Measurements from ENCODE around the gene IL10. TPM values are rescaled to one million over a fixed set of nuclear protein-coding genes. Genes with fewer than 3 reads are reported as not detected.

IL10 gene
- total and polyA plus RNA-seq, 5 donors: 0.59 to 5.9 (median 1.0) TPM

DNA sequence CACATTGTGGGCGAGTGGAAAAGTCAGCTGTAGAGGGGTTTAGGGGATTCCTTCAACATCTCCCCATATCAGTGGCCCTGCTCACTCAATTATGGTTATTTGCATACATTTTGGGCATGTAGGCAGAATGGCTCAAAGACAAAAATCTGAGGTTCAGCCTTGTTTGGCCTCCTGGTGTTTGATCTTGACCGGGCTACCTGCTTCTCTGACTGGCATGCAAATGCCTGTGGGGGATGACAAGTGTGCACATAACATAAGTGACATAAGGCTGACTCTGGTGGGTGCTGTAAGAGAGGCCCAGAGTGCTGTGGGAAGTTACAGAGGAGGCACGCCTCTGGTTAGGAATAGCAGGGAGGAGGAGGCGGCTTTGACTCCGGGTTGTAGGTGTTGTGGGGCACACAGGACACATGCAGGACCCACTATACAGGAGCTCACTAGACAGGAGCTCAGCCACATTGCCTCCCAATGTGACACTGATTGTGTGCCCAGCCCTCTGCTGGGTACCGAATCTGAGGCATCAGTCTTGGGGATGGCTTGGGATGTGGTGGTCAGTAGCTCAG lies 31.1 kb downstream of the IL10 start:
- WGBS: 88% methylated on average over 6 of the region's 6 CpGs
- Histone ChIP-seq H3K4me1 (ENCODE audit: control insufficient read depth, insufficient read depth, low read length) (peaks cover 16% of the 10 kb centered on the region), H3K4me3 (ENCODE audit: low read length) (no peak overlapping the region), H3K27ac (ENCODE audit: low read length) (no peak overlapping the region), H3K9me3 (ENCODE audit: control insufficient read depth, low read length) (no peaks in the 10 kb centered on the region), H3K27me3 (ENCODE audit: control insufficient read depth, insufficient read depth) (no peaks in the 10 kb centered on the region)
- intact Hi-C loops (cut with DNase I): no loop called here
- ATAC-seq: no peak
- no peak for DNase-seq

GRCh38 chr1:206739411-206740076 lies 32.8 kb downstream of the IL10 start:
- Histone ChIP-seq H3K27ac (ENCODE audit: low read length) (no peak overlapping the region), H3K9me3 (ENCODE audit: control insufficient read depth, low read length) (no peaks in the 10 kb centered on the region), H3K27me3 (ENCODE audit: control insufficient read depth, insufficient read depth) (no peaks in the 10 kb centered on the region), H3K4me3 (ENCODE audit: low read length) (no peak overlapping the region), H3K4me1 (ENCODE audit: control insufficient read depth, insufficient read depth, low read length) (peaks cover 25% of the 10 kb centered on the region)
- DNase-seq (no peak), ATAC-seq (peak in 1 of 2 donors; percentile 19)
- intact Hi-C loops (cut with DNase I): loop anchor here in 3 of 4 donors (5.0 to 10.0 kb wide), 3 partner anchors 63 to 175 kb away; partner anchors contain the start of gene DYRK3 (in 1 of the 3)
- 35% methylated on average over 5 of the region's 5 CpGs for WGBS

- intact Hi-C loops (cut with DNase I): loop anchor here in 3 of 4 donors (5.0 to 10.0 kb wide), 3 partner anchors 64 to 176 kb away; partner anchors contain the start of gene DYRK3 (in 1 of the 3)
- H3K27ac ChIP-seq (ENCODE audit: low read length): no peak overlapping the region
- no peaks in the 10 kb centered on the region for H3K27me3 ChIP-seq (ENCODE audit: control insufficient read depth, insufficient read depth)
- 56% methylated on average over 3 of the region's 3 CpGs for WGBS
- H3K4me3 ChIP-seq (ENCODE audit: low read length): no peak overlapping the region
- H3K9me3 ChIP-seq (ENCODE audit: control insufficient read depth, low read length): no peaks in the 10 kb centered on the region
- DNase-seq (no peak), ATAC-seq (no peak)
- peaks cover 25% of the 10 kb centered on the region for H3K4me1 ChIP-seq (ENCODE audit: control insufficient read depth, insufficient read depth, low read length)
These were observed 33.6 kb downstream of the IL10 start for GRCh38 chr1:206738370-206739366.

- 17% methylated on average over 3 of the region's 3 CpGs for WGBS
- Histone ChIP-seq H3K4me1 (ENCODE audit: control insufficient read depth, insufficient read depth, low read length) (peaks cover 25% of the 10 kb centered on the region), H3K9me3 (ENCODE audit: control insufficient read depth, low read length) (no peaks in the 10 kb centered on the region), H3K4me3 (ENCODE audit: low read length) (no peak overlapping the region), H3K27me3 (ENCODE audit: control insufficient read depth, insufficient read depth) (no peaks in the 10 kb centered on the region), H3K27ac (ENCODE audit: low read length) (peak overlapping the region; percentile 57)
- ATAC-seq: peak; percentile 34 to 46
- peak in 1 of 3 donors; percentile 61 for DNase-seq
- intact Hi-C loops (cut with DNase I): loop anchor here in 3 of 4 donors (5.0 to 10.0 kb wide), 3 partner anchors 65 to 177 kb away; partner anchors contain the start of gene DYRK3 (in 1 of the 3)
These were observed 34.5 kb downstream of the IL10 start for GRCh38 chr1:206737729-206738201.

- ATAC-seq (peak; percentile 14 to 46), DNase-seq (peak in 1 of 3 donors; percentile 43)
- peaks cover 25% of the 10 kb centered on the region for H3K4me1 ChIP-seq (ENCODE audit: control insufficient read depth, insufficient read depth, low read length)
- intact Hi-C loops (cut with DNase I): loop anchor here in 3 of 4 donors (5.0 to 10.0 kb wide), 3 partner anchors 65 to 178 kb away; partner anchors contain the start of gene DYRK3 (in 1 of the 3)
- 77% methylated on average over 14 of the region's 14 CpGs for WGBS
- H3K27ac ChIP-seq (ENCODE audit: low read length): peak overlapping the region; percentile 57
- H3K9me3 ChIP-seq (ENCODE audit: control insufficient read depth, low read length): no peaks in the 10 kb centered on the region
- no peaks in the 10 kb centered on the region for H3K27me3 ChIP-seq (ENCODE audit: control insufficient read depth, insufficient read depth)
- no peak overlapping the region for H3K4me3 ChIP-seq (ENCODE audit: low read length)
These were observed 35.2 kb downstream of the IL10 start for GRCh38 chr1:206736878-206737728.

- H3K27me3 ChIP-seq (ENCODE audit: control insufficient read depth, insufficient read depth): no peaks in the 10 kb centered on the region
- H3K27ac ChIP-seq (ENCODE audit: low read length): no peak overlapping the region
- H3K4me3 ChIP-seq (ENCODE audit: low read length): no peak overlapping the region
- DNase-seq (peak in 1 of 3 donors; percentile 71), ATAC-seq (no peak)
- peaks cover 25% of the 10 kb centered on the region for H3K4me1 ChIP-seq (ENCODE audit: control insufficient read depth, insufficient read depth, low read length)
- no peaks in the 10 kb centered on the region for H3K9me3 ChIP-seq (ENCODE audit: control insufficient read depth, low read length)
- 54% methylated on average over 5 of the region's 5 CpGs for WGBS
- intact Hi-C loops (cut with DNase I): loop anchor here in 3 of 4 donors (5.0 to 10.0 kb wide), 3 partner anchors 67 to 179 kb away; partner anchors contain the start of gene DYRK3 (in 1 of the 3)
These were observed 36.7 kb downstream of the IL10 start for GRCh38 chr1:206735553-206736031.

DNA sequence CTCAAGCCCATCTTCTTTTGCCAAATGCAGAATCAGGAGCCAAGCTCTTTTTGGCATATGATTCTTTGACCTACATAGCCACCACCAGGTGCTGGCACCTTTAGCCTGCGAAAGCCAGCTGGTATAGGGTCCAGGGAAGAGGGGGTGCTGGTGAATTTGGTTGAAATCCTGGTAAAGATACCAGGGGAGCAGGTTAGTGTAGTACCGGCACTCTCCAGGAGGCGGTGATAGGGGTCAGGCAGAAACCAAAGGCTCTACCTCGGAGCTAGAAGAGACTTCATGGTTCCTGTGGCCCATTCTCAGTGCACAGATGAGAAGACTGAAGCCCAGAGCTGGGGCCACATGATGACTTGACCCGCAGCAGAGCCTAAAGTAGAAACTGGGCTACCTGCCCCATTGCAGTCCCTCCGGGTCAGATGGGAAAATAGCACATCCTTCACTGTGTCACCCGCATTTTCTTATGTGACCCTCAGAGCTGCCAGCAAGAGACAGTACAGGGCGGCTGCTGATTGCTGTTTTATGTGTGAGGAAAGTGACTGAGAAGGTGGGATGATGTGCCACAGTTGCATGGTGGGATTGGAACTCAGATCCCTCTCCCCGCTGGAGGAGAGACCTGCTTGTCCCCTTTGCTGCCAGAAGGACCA lies 37.7 kb downstream of the IL10 start:
- peaks cover 25% of the 10 kb centered on the region for H3K4me1 ChIP-seq (ENCODE audit: control insufficient read depth, insufficient read depth, low read length)
- no peaks in the 10 kb centered on the region for H3K9me3 ChIP-seq (ENCODE audit: control insufficient read depth, low read length)
- peak overlapping the region; percentile 18 for H3K27ac ChIP-seq (ENCODE audit: low read length)
- intact Hi-C loops (cut with DNase I): loop anchor here in 3 of 4 donors (5.0 to 10.0 kb wide), 3 partner anchors 68 to 180 kb away; partner anchors contain the start of gene DYRK3 (in 1 of the 3)
- H3K4me3 ChIP-seq (ENCODE audit: low read length): no peak overlapping the region
- DNase-seq (peak; percentile 41 to 82 (median 76)), ATAC-seq (peak; percentile 30 to 31)
- WGBS: 72% methylated on average over 9 of the region's 9 CpGs
- H3K27me3 ChIP-seq (ENCODE audit: control insufficient read depth, insufficient read depth): no peaks in the 10 kb centered on the region

GRCh38 chr1:206732992-206733391 lies 39.3 kb downstream of the IL10 start:
- peaks cover 22% of the 10 kb centered on the region for H3K4me1 ChIP-seq (ENCODE audit: control insufficient read depth, insufficient read depth, low read length)
- no peak overlapping the region for H3K27ac ChIP-seq (ENCODE audit: low read length)
- H3K27me3 ChIP-seq (ENCODE audit: control insufficient read depth, insufficient read depth): no peaks in the 10 kb centered on the region
- 83% methylated on average over 11 of the region's 11 CpGs for WGBS
- no peaks in the 10 kb centered on the region for H3K9me3 ChIP-seq (ENCODE audit: control insufficient read depth, low read length)
- intact Hi-C loops (cut with DNase I): loop anchor here in 2 of 4 donors (10.0 kb wide), 2 partner anchors 98 to 182 kb away; partner anchors contain the start of gene DYRK3 (in 1 of the 2)
- no peak for DNase-seq
- no peak overlapping the region for H3K4me3 ChIP-seq (ENCODE audit: low read length)
- no peak for ATAC-seq

- H3K4me1 ChIP-seq (ENCODE audit: control insufficient read depth, insufficient read depth, low read length): peaks cover 19% of the 10 kb centered on the region
- WGBS: 82% methylated on average over 11 of the region's 11 CpGs
- DNase-seq (no peak), ATAC-seq (no peak)
- no peak overlapping the region for H3K4me3 ChIP-seq (ENCODE audit: low read length)
- H3K27ac ChIP-seq (ENCODE audit: low read length): no peak overlapping the region
- no peaks in the 10 kb centered on the region for H3K9me3 ChIP-seq (ENCODE audit: control insufficient read depth, low read length)
- H3K27me3 ChIP-seq (ENCODE audit: control insufficient read depth, insufficient read depth): no peaks in the 10 kb centered on the region
- intact Hi-C loops (cut with DNase I): loop anchor here in 2 of 4 donors (10.0 kb wide), 2 partner anchors 98 to 182 kb away; partner anchors contain the start of gene DYRK3 (in 1 of the 2)
These were observed 39.8 kb downstream of the IL10 start for GRCh38 chr1:206732508-206732907.
